ENCODE measurements around the gene IFITM2. TPM values are rescaled to one million over a fixed set of nuclear protein-coding genes. Genes with fewer than 3 reads are reported as not detected.
A peak's percentile ranks its signal among the peaks of the same experiment; 100 is the strongest.

The IFITM2 gene
- total RNA-seq, 2 donors from 2014 or later = 262 to 367 TPM

DNA sequence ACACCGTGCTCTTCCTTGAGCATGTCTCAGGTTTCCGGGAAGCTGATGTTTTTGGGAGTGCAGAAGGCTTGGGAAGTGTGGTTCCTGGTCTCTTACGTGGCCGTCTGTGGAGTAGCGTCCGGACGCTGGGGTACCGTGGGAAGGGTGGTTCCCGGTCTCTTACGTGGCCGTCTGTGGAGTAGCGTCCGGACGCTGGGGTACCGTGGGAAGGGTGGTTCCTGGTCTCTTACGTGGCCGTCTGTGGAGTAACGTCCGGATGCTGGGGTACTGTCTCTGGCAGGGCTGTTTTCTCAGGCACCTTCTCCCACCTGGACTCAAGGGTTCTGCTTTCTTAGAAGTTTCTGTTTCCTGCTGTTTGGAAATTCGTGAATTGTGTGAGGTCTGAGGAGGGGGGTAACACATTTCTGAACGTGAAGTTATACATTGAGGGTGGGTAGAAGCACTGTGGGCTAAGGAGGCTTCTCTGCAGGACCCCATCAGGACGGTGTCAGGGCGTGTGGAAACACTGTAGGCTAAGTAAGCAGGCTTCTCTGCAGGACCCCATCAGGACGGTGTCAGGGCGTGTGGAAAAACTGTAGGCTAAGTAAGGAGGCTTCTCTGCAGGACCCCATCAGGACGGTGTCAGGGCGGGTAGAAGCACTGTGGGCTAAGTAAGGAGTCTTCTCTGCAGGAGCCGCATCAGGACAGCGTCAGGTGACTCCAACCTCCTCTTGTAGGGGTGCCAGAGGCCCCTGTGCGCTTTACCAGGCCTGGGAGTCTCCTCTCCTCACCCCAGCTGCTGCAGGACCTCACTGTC, 18.4 kb downstream of the IFITM2 start:
- H3K4me3 Mint-ChIP-seq = no peak overlapping the region
- peaks cover 16% of the 10 kb centered on the region for H3K9me3 Mint-ChIP-seq

DNA sequence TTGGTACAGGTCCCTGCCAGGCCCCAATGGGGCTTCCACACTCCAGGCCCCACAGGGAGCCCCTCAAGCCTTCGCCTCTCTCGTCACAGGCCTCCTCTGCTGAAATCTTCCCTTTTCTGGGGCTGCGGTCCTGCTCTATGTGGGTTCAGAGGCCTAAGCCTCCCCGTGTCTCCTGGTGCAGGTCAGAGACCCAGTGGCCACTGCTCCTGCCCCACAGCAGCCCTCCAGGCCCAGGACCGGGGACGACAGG, 18.9 kb downstream of the IFITM2 start:
- peaks cover 22% of the 10 kb centered on the region for H3K4me1 Mint-ChIP-seq
- peaks cover 8% of the 10 kb centered on the region for H3K36me3 Mint-ChIP-seq (ENCODE audit: low read depth)
- H3K27me3 Mint-ChIP-seq (ENCODE audit: insufficient read depth) = no peaks in the 10 kb centered on the region
- no peaks in the 10 kb centered on the region for H3K4me1 ChIP-seq (ENCODE audit: control insufficient read depth, insufficient read depth, low read length)
- DNase-seq = peak; percentile 52
- no peak for TF ChIP-seq CTCF (conservative IDR thresholded peaks at IDR 0.05)
- peaks cover 21% of the 10 kb centered on the region for H3K9me3 Mint-ChIP-seq
- H3K36me3 ChIP-seq (ENCODE audit: control insufficient read depth, insufficient read depth, low read length) = no peaks in the 10 kb centered on the region
- peak overlapping the region; percentile 30 for H3K27ac Mint-ChIP-seq
- H3K9ac ChIP-seq (ENCODE audit: extremely low read depth, low read length, poor library complexity, severe bottlenecking) = no peak overlapping the region
- H3K27me3 ChIP-seq (ENCODE audit: control insufficient read depth, insufficient read depth, low read length, poor library complexity, severe bottlenecking) = no peaks in the 10 kb centered on the region
- 74 to 83% methylated on average over 2 to 6 of the region's 6 CpGs for WGBS, 2 experiments (ENCODE audit: insufficient coverage in 1 of 2, insufficient read length in 1 of 2)
- peaks cover 8% of the 10 kb centered on the region for H3K9me3 ChIP-seq (ENCODE audit: control insufficient read depth, low read length)
- no peak overlapping the region for H3K4me3 ChIP-seq (ENCODE audit: low read length)
- H3K27ac ChIP-seq (ENCODE audit: low read depth, low read length) = no peak overlapping the region
- no peak overlapping the region for H3K4me3 Mint-ChIP-seq

More for the DNA sequence above, 18.4 kb downstream of the IFITM2 start:
- Histone ChIP-seq H3K36me3 (ENCODE audit: control insufficient read depth, insufficient read depth, low read length) (no peaks in the 10 kb centered on the region), H3K4me3 (ENCODE audit: low read length) (no peak overlapping the region), H3K27ac (ENCODE audit: low read depth, low read length) (no peak overlapping the region), H3K4me1 (ENCODE audit: control insufficient read depth, insufficient read depth, low read length) (no peaks in the 10 kb centered on the region), H3K9ac (ENCODE audit: extremely low read depth, low read length, poor library complexity, severe bottlenecking) (no peak overlapping the region), H3K27me3 (ENCODE audit: control insufficient read depth, insufficient read depth, low read length, poor library complexity, severe bottlenecking) (no peaks in the 10 kb centered on the region), H3K9me3 (ENCODE audit: control insufficient read depth, low read length) (peaks cover 5% of the 10 kb centered on the region)
- peak; percentile 53 for DNase-seq
- no peaks in the 10 kb centered on the region for H3K27me3 Mint-ChIP-seq (ENCODE audit: insufficient read depth)
- H3K36me3 Mint-ChIP-seq (ENCODE audit: low read depth) = peaks cover 5% of the 10 kb centered on the region
- H3K27ac Mint-ChIP-seq = peak overlapping the region; percentile 59
- H3K4me1 Mint-ChIP-seq = peaks cover 22% of the 10 kb centered on the region
- WGBS, 2 experiments (ENCODE audit: insufficient coverage in 1 of 2, insufficient read length in 1 of 2) = 86 to 89% methylated on average over 28 to 30 of the region's 30 CpGs
- no peak for TF ChIP-seq CTCF (conservative IDR thresholded peaks at IDR 0.05)

DNA sequence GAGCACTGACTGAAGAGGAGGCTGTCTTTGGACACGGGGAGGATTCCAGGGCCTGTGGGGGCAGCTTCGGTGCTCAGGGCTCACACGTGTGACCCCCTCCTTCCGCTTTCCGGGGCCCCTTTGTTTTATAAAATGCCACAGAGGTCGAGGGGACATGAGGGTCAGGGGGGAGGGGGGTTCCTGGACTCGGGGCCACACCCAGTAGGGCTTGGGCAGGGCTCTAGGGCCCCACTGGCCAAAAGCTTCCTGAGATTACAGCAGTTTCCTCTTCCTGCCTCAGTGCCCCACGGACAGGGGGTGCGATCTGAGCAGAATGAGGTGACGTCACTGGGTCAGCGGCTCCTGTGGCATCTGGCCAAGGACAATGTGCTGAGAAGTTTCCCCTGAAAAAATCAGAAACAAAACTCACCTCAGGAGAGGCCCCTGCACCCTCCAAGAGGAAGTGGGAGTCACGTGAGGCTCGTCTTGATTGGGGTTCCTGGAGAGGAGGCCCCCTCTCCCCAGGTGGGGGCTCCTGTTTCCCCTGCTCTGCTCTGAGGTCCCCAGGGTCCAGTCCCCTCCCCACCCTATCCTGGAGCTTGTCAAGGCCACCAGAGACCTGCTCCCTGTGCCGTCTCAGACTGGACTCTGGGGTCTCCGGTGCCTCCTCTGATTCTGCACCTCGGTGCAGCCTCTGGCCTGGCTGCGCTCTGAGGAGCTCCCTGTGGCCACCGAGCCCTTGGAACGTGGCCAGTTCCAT, 19.4 kb downstream of the IFITM2 start:
- Mint-ChIP-seq H3K4me3 (no peak overlapping the region), H3K27ac (no peak overlapping the region), H3K9me3 (peaks cover 26% of the 10 kb centered on the region), H3K27me3 (ENCODE audit: insufficient read depth) (no peaks in the 10 kb centered on the region), H3K4me1 (peaks cover 22% of the 10 kb centered on the region), H3K36me3 (ENCODE audit: low read depth) (peaks cover 11% of the 10 kb centered on the region)
- 89 to 90% methylated on average over 9 to 19 of the region's 19 CpGs for WGBS, 2 experiments (ENCODE audit: insufficient coverage in 1 of 2, insufficient read length in 1 of 2)
- TF ChIP-seq CTCF (conservative IDR thresholded peaks at IDR 0.05) = no peak
- no peak for DNase-seq
- no peaks in the 10 kb centered on the region for H3K4me1 ChIP-seq (ENCODE audit: control insufficient read depth, insufficient read depth, low read length)
- H3K4me3 ChIP-seq (ENCODE audit: low read length) = no peak overlapping the region
- H3K9me3 ChIP-seq (ENCODE audit: control insufficient read depth, low read length) = peaks cover 10% of the 10 kb centered on the region
- no peaks in the 10 kb centered on the region for H3K27me3 ChIP-seq (ENCODE audit: control insufficient read depth, insufficient read depth, low read length, poor library complexity, severe bottlenecking)
- H3K9ac ChIP-seq (ENCODE audit: extremely low read depth, low read length, poor library complexity, severe bottlenecking) = no peak overlapping the region
- H3K36me3 ChIP-seq (ENCODE audit: control insufficient read depth, insufficient read depth, low read length) = no peaks in the 10 kb centered on the region
- H3K27ac ChIP-seq (ENCODE audit: low read depth, low read length) = no peak overlapping the region
